Spleen (tissue), 11 donors: ENCODE data around the gene GPR176. TPM values are rescaled to one million over a fixed set of nuclear protein-coding genes. Genes with fewer than 3 reads are reported as not detected.

Experiments used
- DNase-seq: peaks from one replicate; pipeline ENCODE4 v3.0.0-alpha.2; 2020
- H3K27ac ChIP-seq, 8 donors: fragments of 200-600 bp; sonication (generic) in 7 of 8; 1 replicate in 4 of 8; 2 replicates in 4 of 8; pipeline versions ENCODE4 v1.5.0 to v1.8.0; 2016 to 2021; ENCODE audit warnings: inconsistent platforms in 4 of 8, mild to moderate bottlenecking in 4 of 8, moderate library complexity in 1 of 8
- H3K27me3 ChIP-seq, 7 donors: fragments of 200-600 bp; sonication (generic) in 6 of 7; replicated peaks in 1 of 7; 1 replicate in 4 of 7; 2 replicates in 3 of 7; pipeline versions ENCODE4 v1.5.0 to v1.8.0; 2016 to 2021; ENCODE audit warnings: inconsistent platforms in 3 of 7, mild to moderate bottlenecking in 1 of 7
- H3K36me3 ChIP-seq, 6 donors: fragments of 200-600 bp; sonication (generic) in 5 of 6; 1 replicate in 4 of 6; 2 replicates in 2 of 6; pipeline versions ENCODE4 v1.5.0 to v1.8.0; 2016 to 2021; ENCODE audit warnings: inconsistent platforms in 2 of 6
- H3K4me1 ChIP-seq, 6 donors: fragments of 200-600 bp; sonication (generic) in 5 of 6; 1 replicate in 3 of 6; 2 replicates in 3 of 6; pipeline versions ENCODE4 v1.5.0 to v1.8.0; 2016 to 2021; ENCODE audit warnings: inconsistent platforms in 3 of 6
- H3K4me3 ChIP-seq, 8 donors: fragments of 200-600 bp; sonication (generic) in 7 of 8; 1 replicate in 4 of 8; 2 replicates in 4 of 8; pipeline versions ENCODE4 v1.5.0 to v1.8.0; 2016 to 2021; ENCODE audit warnings: inconsistent platforms in 4 of 8, mild to moderate bottlenecking in 4 of 8, moderate library complexity in 2 of 8
- H3K9me3 ChIP-seq, 8 donors: fragments of 200-600 bp; sonication (generic) in 7 of 8; 1 replicate in 4 of 8; 2 replicates in 4 of 8; pipeline versions ENCODE4 v1.5.0 to v1.8.0; 2016 to 2021; ENCODE audit warnings: inconsistent platforms in 4 of 8
- CTCF ChIP-seq, 11 experiments: fragments of 200-600 bp in 7 of 11; fragments of 450-650 bp in 4 of 11; sonication (generic) in 4 of 11; IDR thresholded peaks in 8 of 11; conservative IDR thresholded peaks in 3 of 11; 1 replicate in 7 of 11; 2 replicates in 4 of 11; pipeline versions ENCODE4 v1.4.0 to v1.8.0; 2016 to 2021; ENCODE audit warnings: antibody characterized with exemption in 11 of 11, inconsistent platforms in 4 of 11, mild to moderate bottlenecking in 1 of 11
- POLR2A ChIP-seq, 3 donors: fragments of 450-650 bp; IDR thresholded peaks; one replicate each; pipeline ENCODE4 v1.5.1; 2017; ENCODE audit warnings: antibody characterized with exemption in 3 of 3, mild to moderate bottlenecking in 1 of 3
- POLR2AphosphoS5 ChIP-seq, 3 donors: sonication (generic); formaldehyde crosslinking; IDR thresholded peaks; one replicate each; pipeline ENCODE4 v1.5.1; 2017; ENCODE audit warnings: antibody characterized with exemption in 3 of 3
- WGBS, 5 donors: extraction: QIAGEN DNeasy Blood & Tissue Kit in 3 of 5; methylation state at CpG; one replicate each; pipeline versions ENCODE4 v1.1.5 to v1.1.7; 2013 to 2018; 5-methylcytosine and 5-hydroxymethylcytosine counted together
- intact Hi-C: fragments of 100-400 bp; cut with DNase I; formaldehyde crosslinking; loops from one replicate; pipeline ENCODE4 v1.15.0; 2023; ENCODE audit warnings: low total_unique reads
- polyA plus RNA-seq, 3 donors: library from polyadenylated mRNA; stranded (reverse); fragments of 200-250 nt; gene quantifications; one replicate each; pipeline ENCODE4 v1.2.1, GENCODE V29; 2013
- total RNA-seq, 7 donors: library from RNA; depleted of rRNA in 3 of 7; stranded (reverse); fragments of >200 nt in 3 of 7; fragmentation: NEBNext Ultra II Directional in 4 of 7; extraction: Animal tissue kit (Norgen Biotek cat#: 25700) in 4 of 7; gene quantifications; one replicate each; pipeline versions ENCODE4 v1.1.0 to v1.2.1, GENCODE V29; 2016 to 2021
- donor health status: healthy with polysubstance abuse.
- donor health status: DM: no; HTN: no; CAD: no; lungs with moderate emphysema.
- donor health status: DM: no; HTN: no; CAD: no.
- donor health status: Bipolar disorder and iron deficiency.
- donor health status: healthy.
- donor health status: DM: no; HTN: no; CAD: no.
- donor health status: DM: yes; HTN: yes; CAD: no.

GPR176 gene
- total and polyA plus RNA-seq, 10 donors: 2.7 to 12.8 (median 5.1) TPM

GRCh38 chr15:39959411-39959810, 39.3 kb upstream of the GPR176 start:
- no peak for DNase-seq
- TF ChIP-seq POLR2AphosphoS5 (IDR thresholded peaks at IDR 0.05) (no peak), CTCF (IDR thresholded peaks at IDR 0.05 in 8 of 11, conservative IDR thresholded peaks at IDR 0.05 in 3 of 11) (no peak), POLR2A (IDR thresholded peaks at IDR 0.05) (no peak)
- Histone ChIP-seq H3K27ac (no peak overlapping the region), H3K9me3 (no peaks in the 10 kb centered on the region), H3K4me3 (no peak overlapping the region), H3K27me3 (no peaks in the 10 kb centered on the region), H3K36me3 (peaks cover 0 to 100% (median 50%) of the 10 kb centered on the region in 6 donors), H3K4me1 (no peaks in the 10 kb centered on the region)
- intact Hi-C loops: no loop called here
- 88 to 95% (median 93%) methylated on average over 1 of the region's 1 CpG for WGBS, 5 donors

GRCh38 chr15:39957481-39957880, 37.4 kb upstream of the GPR176 start:
- no peak for DNase-seq
- Histone ChIP-seq H3K4me3 (no peak overlapping the region), H3K9me3 (no peaks in the 10 kb centered on the region), H3K27ac (no peak overlapping the region), H3K4me1 (no peaks in the 10 kb centered on the region), H3K36me3 (peaks cover 0 to 100% (median 57%) of the 10 kb centered on the region in 6 donors), H3K27me3 (no peaks in the 10 kb centered on the region)
- TF ChIP-seq POLR2AphosphoS5 (IDR thresholded peaks at IDR 0.05): no peak
- TF ChIP-seq POLR2A (IDR thresholded peaks at IDR 0.05): no peak
- TF ChIP-seq CTCF (IDR thresholded peaks at IDR 0.05 in 8 of 11, conservative IDR thresholded peaks at IDR 0.05 in 3 of 11): no peak
- intact Hi-C loops: no loop called here
- 81 to 97% (median 84%) methylated on average over 1 of the region's 1 CpG for WGBS, 5 donors

- DNase-seq: no peak
- intact Hi-C loops: no loop called here
- H3K27me3 ChIP-seq: no peaks in the 10 kb centered on the region
- peaks cover 0 to 99% (median 67%) of the 10 kb centered on the region in 6 donors for H3K36me3 ChIP-seq
- H3K4me3 ChIP-seq: no peak overlapping the region
- H3K27ac ChIP-seq: no peak overlapping the region
- no peak for TF ChIP-seq CTCF (IDR thresholded peaks at IDR 0.05 in 8 of 11, conservative IDR thresholded peaks at IDR 0.05 in 3 of 11)
- no peak for TF ChIP-seq POLR2AphosphoS5 (IDR thresholded peaks at IDR 0.05)
- no peak for TF ChIP-seq POLR2A (IDR thresholded peaks at IDR 0.05)
- H3K9me3 ChIP-seq: no peaks in the 10 kb centered on the region
- H3K4me1 ChIP-seq: no peaks in the 10 kb centered on the region
- 81 to 97% (median 86%) methylated on average over 4 of the region's 4 CpGs for WGBS, 5 donors
Measured at GRCh38 chr15:39953521-39953920, 33.5 kb upstream of the GPR176 start.

GRCh38 chr15:39951561-39951960, 31.5 kb upstream of the GPR176 start:
- Histone ChIP-seq H3K4me1 (no peaks in the 10 kb centered on the region), H3K27me3 (no peaks in the 10 kb centered on the region), H3K9me3 (no peaks in the 10 kb centered on the region), H3K27ac (no peak overlapping the region), H3K4me3 (no peak overlapping the region), H3K36me3 (peaks cover 0 to 92% (median 59%) of the 10 kb centered on the region in 6 donors)
- intact Hi-C loops: no loop called here
- WGBS, 5 donors: 95 to 98% (median 95%) methylated on average over 7 of the region's 7 CpGs
- no peak for DNase-seq
- TF ChIP-seq CTCF (IDR thresholded peaks at IDR 0.05 in 8 of 11, conservative IDR thresholded peaks at IDR 0.05 in 3 of 11) (no peak), POLR2A (IDR thresholded peaks at IDR 0.05) (no peak)
